Astrocyte of the spinal cord (primary cell): Measurements from ENCODE around the gene CREB5.
A peak's percentile ranks its signal among the peaks of the same experiment; 100 is the strongest.

Experiments
- DNase-seq: peaks from one replicate; pipeline ENCODE4 v3.0.0; 2011; ENCODE audit warnings: low read depth, low spot score
- H3K4me3 ChIP-seq: 2 replicates; pipeline ENCODE4 v1.5.1; 2011; ENCODE audit warnings: low read depth, mild to moderate bottlenecking, low read length, moderate library complexity
- in situ Hi-C: cut with HindIII; loops from 2 replicates; pipeline ENCODE4 v1.10.0; 2017; ENCODE audit warnings: low sequenced_read_pairs
- TF ChIP-seq, protein P1 (sequence below): IDR thresholded peaks from 2 replicates; pipeline ENCODE4 v1.5.1; 2012; ENCODE audit warnings: low read depth, mild to moderate bottlenecking, low read length, inconsistent platforms

Gene CREB5

DNA sequence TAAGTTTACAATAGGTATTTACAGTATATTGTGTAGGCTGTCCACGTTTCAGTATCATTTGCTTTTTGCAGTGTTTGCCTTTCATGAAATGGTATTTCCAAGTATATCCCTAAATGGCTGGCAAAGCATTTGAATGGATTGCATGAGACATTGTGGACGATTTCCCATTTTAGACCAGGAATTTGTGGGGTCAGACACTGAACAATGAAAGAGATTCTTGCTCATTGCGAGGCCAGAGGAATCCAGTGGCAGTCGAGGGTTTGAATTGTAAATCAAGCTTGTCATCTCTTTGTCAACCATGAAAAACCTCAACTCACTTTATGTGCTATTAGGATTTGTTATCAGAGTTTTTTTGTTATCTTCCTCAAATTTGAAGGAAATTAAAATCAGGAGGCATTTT lies 70.8 kb downstream of the CREB5 start:
- H3K4me3 ChIP-seq: no peak overlapping the region
- peak; percentile 41 for DNase-seq
- in situ Hi-C loops: no loop called here
- TF ChIP-seq, protein P1, sequence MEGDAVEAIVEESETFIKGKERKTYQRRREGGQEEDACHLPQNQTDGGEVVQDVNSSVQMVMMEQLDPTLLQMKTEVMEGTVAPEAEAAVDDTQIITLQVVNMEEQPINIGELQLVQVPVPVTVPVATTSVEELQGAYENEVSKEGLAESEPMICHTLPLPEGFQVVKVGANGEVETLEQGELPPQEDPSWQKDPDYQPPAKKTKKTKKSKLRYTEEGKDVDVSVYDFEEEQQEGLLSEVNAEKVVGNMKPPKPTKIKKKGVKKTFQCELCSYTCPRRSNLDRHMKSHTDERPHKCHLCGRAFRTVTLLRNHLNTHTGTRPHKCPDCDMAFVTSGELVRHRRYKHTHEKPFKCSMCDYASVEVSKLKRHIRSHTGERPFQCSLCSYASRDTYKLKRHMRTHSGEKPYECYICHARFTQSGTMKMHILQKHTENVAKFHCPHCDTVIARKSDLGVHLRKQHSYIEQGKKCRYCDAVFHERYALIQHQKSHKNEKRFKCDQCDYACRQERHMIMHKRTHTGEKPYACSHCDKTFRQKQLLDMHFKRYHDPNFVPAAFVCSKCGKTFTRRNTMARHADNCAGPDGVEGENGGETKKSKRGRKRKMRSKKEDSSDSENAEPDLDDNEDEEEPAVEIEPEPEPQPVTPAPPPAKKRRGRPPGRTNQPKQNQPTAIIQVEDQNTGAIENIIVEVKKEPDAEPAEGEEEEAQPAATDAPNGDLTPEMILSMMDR: no peak

GRCh38 chr7:28483908-28484605 lies 71.7 kb downstream of the CREB5 start:
- DNase-seq: peak; percentile 59
- in situ Hi-C loops: no loop called here
- no peak overlapping the region for H3K4me3 ChIP-seq
- TF ChIP-seq, protein P1: no peak

- TF ChIP-seq, protein P1: no peak
- no peak for DNase-seq
- H3K4me3 ChIP-seq: no peak overlapping the region
- in situ Hi-C loops: no loop called here
Observed at GRCh38 chr7:28484606-28484935, 72.3 kb downstream of the CREB5 start.

DNA sequence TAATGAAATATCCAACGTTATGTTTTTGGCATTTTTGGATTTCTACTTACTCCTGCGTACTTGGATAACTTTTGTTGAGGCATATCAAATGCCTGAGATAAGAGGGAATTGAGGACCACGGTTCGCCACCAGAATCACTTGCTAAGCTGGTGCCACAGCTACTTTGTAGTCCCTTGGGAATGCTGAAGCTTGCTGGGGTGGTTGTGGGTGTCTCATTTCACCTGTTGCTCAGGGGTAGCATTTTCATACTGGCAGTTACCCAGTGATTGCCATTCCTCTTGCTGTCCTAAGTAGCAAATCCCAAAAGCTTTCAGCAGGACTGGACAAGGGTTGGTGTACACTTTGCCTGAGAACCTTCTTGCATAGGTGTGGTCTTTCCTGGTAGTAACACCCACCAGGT lies 75.2 kb downstream of the CREB5 start:
- H3K4me3 ChIP-seq: no peak overlapping the region
- in situ Hi-C loops: no loop called here
- TF ChIP-seq, protein P1: no peak
- DNase-seq: no peak

DNA sequence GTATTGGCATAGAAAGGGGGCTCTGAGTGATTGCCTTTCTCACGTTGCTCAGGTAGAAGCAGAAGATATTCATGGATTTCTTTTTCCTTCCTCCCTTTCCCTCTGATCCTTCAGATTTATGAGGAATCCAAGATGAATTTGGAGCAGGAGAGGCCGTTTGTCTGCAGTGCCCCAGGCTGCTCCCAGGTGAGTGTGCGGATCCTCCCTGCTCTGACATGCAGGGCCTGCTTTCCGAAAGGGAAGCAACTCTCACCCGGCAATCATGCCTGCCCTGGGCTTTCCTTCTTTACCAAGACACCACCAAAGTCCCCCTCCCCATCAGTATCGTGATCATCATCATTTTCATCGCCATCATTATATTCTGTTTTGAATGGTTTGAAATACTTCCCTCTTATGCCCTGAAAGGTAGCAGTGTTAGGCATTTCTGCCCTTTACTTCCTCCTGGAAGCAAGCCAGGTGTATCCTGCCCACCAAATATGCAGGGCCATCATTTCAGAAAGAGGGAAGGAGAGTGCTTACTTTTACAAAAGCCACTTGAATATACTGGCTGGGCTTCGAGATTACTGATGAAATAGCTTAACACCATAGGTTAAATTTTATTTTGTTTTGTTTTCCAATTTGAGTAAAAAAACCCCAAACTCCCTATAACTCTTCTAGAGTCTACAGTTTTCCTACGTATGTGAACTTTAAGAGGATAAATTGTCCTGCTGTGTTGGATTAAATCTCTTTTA lies 75.9 kb downstream of the CREB5 start:
- in situ Hi-C loops: no loop called here
- DNase-seq: no peak
- no peak overlapping the region for H3K4me3 ChIP-seq
- TF ChIP-seq, protein P1: no peak

DNA sequence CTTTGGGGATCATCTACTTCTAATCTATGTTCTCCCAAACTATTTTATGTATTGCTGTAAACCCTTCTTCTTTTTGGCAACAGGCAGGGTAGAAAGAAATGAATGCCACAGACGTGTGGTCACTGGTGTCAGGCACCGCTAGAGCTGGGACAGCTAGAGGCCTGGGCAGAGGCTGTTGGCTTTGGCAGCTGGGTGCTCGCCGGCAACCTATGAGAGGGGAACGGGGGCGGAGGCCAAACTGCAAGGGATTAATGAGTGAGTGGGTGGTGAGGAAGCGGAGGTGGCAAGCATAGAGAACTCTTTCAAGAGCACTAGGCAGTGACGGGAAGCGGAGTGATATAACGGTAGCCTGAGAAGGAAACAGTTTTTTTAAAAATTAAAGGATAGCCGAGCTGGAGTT lies 78.5 kb downstream of the CREB5 start:
- no peak overlapping the region for H3K4me3 ChIP-seq
- in situ Hi-C loops: no loop called here
- TF ChIP-seq, protein P1: no peak
- no peak for DNase-seq
